A549 treated with AZD9567 at 1 μM for 4 hours (cell line): Measurements from ENCODE around the gene PHLDB1. TPM values are rescaled to one million over a fixed set of nuclear protein-coding genes. Genes with fewer than 3 reads are reported as not detected.

Experiments used
- total RNA-seq: library from RNA; stranded (reverse); fragments of 200-300 nt; extraction: Qiagen RNA extraction; gene quantifications from 5 replicates; pipeline ENCODE4 v1.2.3, GENCODE V29; 2022; ENCODE audit not compliant: insufficient read depth

Gene PHLDB1
- total RNA-seq: 7.6 to 11.4 TPM (median 7.8 TPM) in 5 replicates

GRCh38 chr11:118607401-118608359 lies at the start of gene PHLDB1:
TSS of gene PHLDB1 (plus strand) at chr11:118607615. CDS start at chr11:118613837, 6,222 bp downstream.

GRCh38 chr11:118572061-118572980 lies 35.1 kb upstream of the PHLDB1 start, which contains the start of gene ARCN1:
TSS of gene ARCN1 (plus strand) at chr11:118572409. CDS start at chr11:118572548, 139 bp downstream.

GRCh38 chr11:118679483-118679882 lies 72.1 kb downstream of the PHLDB1 start, which contains the start of gene TREH:
TSS of gene TREH (minus strand) at chr11:118679650. CDS start at chr11:118679627, 23 bp downstream.

Other genes with a start within 250 kb of the PHLDB1 start
- gene UBE4A, start 248.0 kb upstream of the PHLDB1 start, total RNA-seq: 8.9 to 12.5 TPM (median 10.0 TPM) in 5 replicates
- 145 to 210 TPM (median 194 TPM) in 5 replicates for gene ATP5MG, start 206.0 kb upstream of the PHLDB1 start, total RNA-seq
- 10.7 to 19.9 TPM (median 12.3 TPM) in 5 replicates for gene KMT2A, start 171.1 kb upstream of the PHLDB1 start, total RNA-seq
- gene TTC36, start 80.1 kb upstream of the PHLDB1 start, total RNA-seq: 0.13 to 0.16 TPM in 2 of 5 replicates, not detected in the others
- gene TMEM25, start 76.4 kb upstream of the PHLDB1 start, total RNA-seq: 0.34 to 0.66 TPM (median 0.49 TPM) in 4 of 5 replicates, not detected in the other
- 14.9 to 16.3 TPM (median 15.5 TPM) in 5 replicates for gene IFT46, start 41.7 kb upstream of the PHLDB1 start, total RNA-seq
- 83.3 to 105 TPM (median 86.7 TPM) in 5 replicates for gene ARCN1, start 35.2 kb upstream of the PHLDB1 start, total RNA-seq
- gene TREH, start 72.0 kb downstream of the PHLDB1 start, total RNA-seq: not detected in 5 replicates
- gene DDX6, start 183.5 kb downstream of the PHLDB1 start, total RNA-seq: 20.8 to 44.9 TPM (median 21.4 TPM) in 5 replicates